Measurements from ENCODE around the gene AAK1.

GRCh38 chr2:69521747-69522146 is 121.8 kb downstream of the AAK1 start:
- TF ChIP-seq CTCF (IDR thresholded peaks at IDR 0.05; ENCODE audit: insufficient read depth, low read length, poor library complexity, severe bottlenecking), result no peak
- TF ChIP-seq EZH2phosphoT487 (conservative IDR thresholded peaks at IDR 0.05; ENCODE audit: low read length), result no peak
